ENCODE measurements around the gene KIAA1328. TPM values are rescaled to one million over a fixed set of nuclear protein-coding genes. Genes with fewer than 3 reads are reported as not detected.

Gene KIAA1328
- total and polyA plus RNA-seq, 11 donors, result 1.4 to 6.4 (median 4.0) TPM

DNA sequence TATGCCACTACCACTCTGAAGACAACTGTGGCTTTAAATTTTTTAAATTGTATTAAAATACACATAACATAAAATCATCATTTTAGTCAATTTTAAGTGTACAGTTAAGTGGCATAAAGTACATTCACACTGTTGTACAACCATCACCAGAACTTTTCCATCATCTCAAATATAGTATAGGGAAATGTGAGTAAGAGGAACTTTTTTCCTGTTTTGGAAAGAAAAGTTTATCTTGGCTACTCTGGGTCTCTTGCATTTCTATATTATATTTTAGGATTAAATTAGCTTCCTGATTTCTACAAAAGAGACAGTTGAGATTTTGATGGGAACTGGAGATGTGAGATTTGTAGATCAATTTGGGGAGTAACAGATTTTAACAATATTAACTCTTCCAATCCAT is 3.4 kb upstream of the KIAA1328 start:
- TF ChIP-seq, protein P1, sequence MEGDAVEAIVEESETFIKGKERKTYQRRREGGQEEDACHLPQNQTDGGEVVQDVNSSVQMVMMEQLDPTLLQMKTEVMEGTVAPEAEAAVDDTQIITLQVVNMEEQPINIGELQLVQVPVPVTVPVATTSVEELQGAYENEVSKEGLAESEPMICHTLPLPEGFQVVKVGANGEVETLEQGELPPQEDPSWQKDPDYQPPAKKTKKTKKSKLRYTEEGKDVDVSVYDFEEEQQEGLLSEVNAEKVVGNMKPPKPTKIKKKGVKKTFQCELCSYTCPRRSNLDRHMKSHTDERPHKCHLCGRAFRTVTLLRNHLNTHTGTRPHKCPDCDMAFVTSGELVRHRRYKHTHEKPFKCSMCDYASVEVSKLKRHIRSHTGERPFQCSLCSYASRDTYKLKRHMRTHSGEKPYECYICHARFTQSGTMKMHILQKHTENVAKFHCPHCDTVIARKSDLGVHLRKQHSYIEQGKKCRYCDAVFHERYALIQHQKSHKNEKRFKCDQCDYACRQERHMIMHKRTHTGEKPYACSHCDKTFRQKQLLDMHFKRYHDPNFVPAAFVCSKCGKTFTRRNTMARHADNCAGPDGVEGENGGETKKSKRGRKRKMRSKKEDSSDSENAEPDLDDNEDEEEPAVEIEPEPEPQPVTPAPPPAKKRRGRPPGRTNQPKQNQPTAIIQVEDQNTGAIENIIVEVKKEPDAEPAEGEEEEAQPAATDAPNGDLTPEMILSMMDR (IDR thresholded peaks at IDR 0.05), result no peak
- TF ChIP-seq POLR2A (IDR thresholded peaks at IDR 0.05), result no peak
- Histone ChIP-seq H3K4me1 (peaks cover 0 to 22% (median 11%) of the 10 kb centered on the region in 12 donors), H3K27me3 (no peaks in the 10 kb centered on the region), H3K36me3 (peaks cover 0 to 2% (median 0%) of the 10 kb centered on the region in 9 donors), H3K4me3 (no peak overlapping the region), H3K27ac (no peak overlapping the region), H3K9me3 (no peaks in the 10 kb centered on the region)
- DNase-seq (no peak), ATAC-seq (no peak)
- intact Hi-C loops (cut with DNase I), result no loop called here

DNA sequence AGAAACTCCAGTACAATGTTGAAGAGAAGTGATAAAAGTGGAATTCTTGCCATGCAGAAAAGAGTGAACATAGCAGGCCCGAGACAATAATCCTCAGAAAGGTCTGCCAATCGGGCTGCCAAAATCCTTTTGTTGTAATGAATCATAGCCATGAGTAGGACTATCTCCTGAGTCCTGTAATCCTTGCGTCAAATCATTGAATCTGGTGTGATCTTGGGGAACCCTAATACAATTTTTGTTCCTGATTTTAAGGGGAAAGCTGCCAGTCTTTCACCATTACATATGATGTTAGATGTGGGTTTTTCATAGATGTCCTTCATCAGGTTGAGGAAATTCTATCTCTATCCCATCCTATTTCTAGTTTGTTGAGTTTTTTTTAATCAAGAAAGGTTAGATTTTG is 2.4 kb upstream of the KIAA1328 start:
- intact Hi-C loops (cut with DNase I), result no loop called here
- Histone ChIP-seq H3K36me3 (peaks cover 0 to 2% (median 0%) of the 10 kb centered on the region in 9 donors), H3K27me3 (no peaks in the 10 kb centered on the region), H3K4me3 (no peak overlapping the region), H3K9me3 (no peaks in the 10 kb centered on the region), H3K4me1 (peaks cover 0 to 22% (median 11%) of the 10 kb centered on the region in 12 donors), H3K27ac (no peak overlapping the region)
- 96 to 99% (median 98%) methylated on average over 3 of the region's 3 CpGs for WGBS, 4 donors
- DNase-seq (no peak), ATAC-seq (no peak)
- TF ChIP-seq, protein P1 (IDR thresholded peaks at IDR 0.05), result no peak
- no peak for TF ChIP-seq POLR2A (IDR thresholded peaks at IDR 0.05)

DNA sequence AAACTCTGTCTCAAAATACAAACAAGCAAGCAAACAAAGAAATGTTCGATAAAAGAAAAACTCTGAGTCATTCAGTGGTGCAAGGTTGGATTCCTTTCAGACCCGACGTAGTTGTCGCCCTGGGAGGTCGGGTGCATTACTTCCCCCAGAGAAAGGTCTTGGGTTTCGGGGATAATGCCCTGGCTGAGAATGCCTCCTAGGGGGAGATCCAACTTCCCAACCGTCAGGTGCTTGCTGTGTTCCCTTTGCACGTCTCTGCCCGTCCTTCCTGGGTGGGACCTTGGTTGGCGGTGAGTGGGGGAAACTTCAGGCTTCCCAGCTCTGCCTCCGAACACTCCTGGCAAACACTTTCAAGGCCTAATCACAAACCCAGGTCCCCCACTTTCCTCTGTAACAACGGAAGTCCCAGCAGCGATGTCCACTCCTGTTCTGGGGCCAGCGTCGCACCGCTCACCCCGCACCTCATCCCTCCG is 734 bp upstream of the KIAA1328 start:
- DNase-seq, result no peak
- no peaks in the 10 kb centered on the region for H3K36me3 ChIP-seq
- 1 to 2% (median 2%) methylated on average over 18 of the region's 18 CpGs for WGBS, 4 donors
- TF ChIP-seq, protein P1 (IDR thresholded peaks at IDR 0.05), result no peak
- TF ChIP-seq POLR2A (IDR thresholded peaks at IDR 0.05), result no peak
- intact Hi-C loops (cut with DNase I), result no loop called here
- H3K9me3 ChIP-seq, result no peaks in the 10 kb centered on the region
- H3K27ac ChIP-seq, result peak overlapping the region in 10 of 12 donors; percentile 56 to 86 (median 72)
- ATAC-seq, result peak in 3 of 4 donors; percentile 4 to 38 (median 6)
- peak overlapping the region; percentile 77 to 97 (median 85) for H3K4me3 ChIP-seq
- H3K27me3 ChIP-seq, result no peaks in the 10 kb centered on the region
- H3K4me1 ChIP-seq, result peaks cover 0 to 22% (median 11%) of the 10 kb centered on the region in 12 donors

DNA sequence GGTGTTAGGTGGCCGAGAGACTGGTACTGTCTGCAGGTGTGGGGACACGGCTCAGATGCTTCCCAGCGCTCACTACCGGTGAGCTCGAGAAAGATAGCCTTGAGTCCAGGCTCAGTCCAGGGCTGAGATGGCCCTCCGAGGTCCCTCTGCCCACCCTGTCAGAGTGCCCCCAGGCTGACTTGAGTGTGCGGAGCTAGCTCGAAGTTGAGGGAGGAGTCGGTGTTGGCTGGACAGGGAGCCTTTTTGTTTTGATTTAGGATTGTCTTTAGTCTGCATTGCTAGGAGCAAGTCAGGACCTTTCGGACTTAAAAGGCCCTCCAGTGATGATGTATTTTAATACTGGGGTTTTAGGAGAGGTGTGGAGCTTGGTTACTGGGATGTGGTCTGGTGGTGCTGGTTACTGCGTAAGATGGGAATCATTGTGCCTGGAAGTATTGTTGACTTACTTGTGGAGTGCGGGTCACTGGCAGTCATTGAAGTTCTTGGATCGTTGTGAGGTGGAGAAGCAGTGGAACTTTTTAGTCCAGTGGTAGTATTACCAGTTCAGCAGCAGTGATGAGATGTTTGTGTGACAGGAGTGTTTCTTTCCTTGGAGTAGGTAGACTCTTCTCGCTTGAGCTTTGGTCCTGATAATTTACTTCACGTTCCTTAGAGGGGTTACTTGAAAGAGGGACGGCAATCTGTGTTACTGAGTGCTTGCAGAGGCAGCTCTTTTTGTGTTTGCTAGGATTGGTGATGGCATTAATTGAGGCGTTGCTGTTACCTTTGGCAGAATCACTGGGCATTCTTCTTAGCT is 633 bp downstream of the KIAA1328 start:
- 18 to 24% (median 20%) methylated on average over 11 to 17 of the region's 17 CpGs for WGBS, 4 donors
- H3K4me1 ChIP-seq, result peaks cover 0 to 22% (median 11%) of the 10 kb centered on the region in 12 donors
- H3K27me3 ChIP-seq, result no peaks in the 10 kb centered on the region
- H3K36me3 ChIP-seq, result no peaks in the 10 kb centered on the region
- H3K4me3 ChIP-seq, result peak overlapping the region; percentile 77 to 97 (median 85)
- intact Hi-C loops (cut with DNase I), result no loop called here
- no peak for DNase-seq
- TF ChIP-seq POLR2A (IDR thresholded peaks at IDR 0.05), result no peak
- TF ChIP-seq, protein P1 (IDR thresholded peaks at IDR 0.05), result no peak
- no peaks in the 10 kb centered on the region for H3K9me3 ChIP-seq
- H3K27ac ChIP-seq, result peak overlapping the region in 11 of 12 donors; percentile 36 to 86 (median 71)
- peak in 3 of 4 donors; percentile 2 to 34 (median 14) for ATAC-seq

Data from heart left ventricle (tissue), 16 donors.